Measurements from ENCODE around the gene SPRR2E.
"Not testable (repeated sequence)": the region's sequence is repeated elsewhere in the genome, so short reads cannot be mapped to it uniquely, and the experiment has no call there.

SPRR2E gene

DNA sequence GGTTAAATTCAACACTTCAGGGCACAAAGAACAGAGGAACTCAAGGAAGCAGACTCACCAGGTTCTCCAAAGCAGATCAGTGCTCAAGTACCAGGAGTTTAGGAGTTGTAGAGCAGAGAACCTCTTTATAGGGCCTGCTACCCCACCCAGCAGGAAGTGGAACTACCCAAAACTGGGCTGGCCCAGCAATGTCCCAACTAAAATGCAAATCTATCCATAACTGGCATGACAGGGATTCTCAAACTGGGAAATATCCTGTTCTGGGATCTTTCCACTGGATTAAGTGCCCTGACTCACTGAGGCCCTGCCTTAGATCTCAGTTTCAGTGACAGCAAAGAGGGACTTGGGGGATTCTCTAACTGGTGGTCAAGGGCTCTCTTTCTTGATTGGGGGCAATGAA, at the start of gene SPRR2E:
SPRR2E (minus strand) TSS at position 101 of the 400 bp plus-strand sequence. CDS start 775 bp downstream, outside the sequence.
- DNase-seq, result no peak

GRCh38 chr1:153141377-153141776, 47.1 kb upstream of the SPRR2E start:
- no peak for DNase-seq

DNA sequence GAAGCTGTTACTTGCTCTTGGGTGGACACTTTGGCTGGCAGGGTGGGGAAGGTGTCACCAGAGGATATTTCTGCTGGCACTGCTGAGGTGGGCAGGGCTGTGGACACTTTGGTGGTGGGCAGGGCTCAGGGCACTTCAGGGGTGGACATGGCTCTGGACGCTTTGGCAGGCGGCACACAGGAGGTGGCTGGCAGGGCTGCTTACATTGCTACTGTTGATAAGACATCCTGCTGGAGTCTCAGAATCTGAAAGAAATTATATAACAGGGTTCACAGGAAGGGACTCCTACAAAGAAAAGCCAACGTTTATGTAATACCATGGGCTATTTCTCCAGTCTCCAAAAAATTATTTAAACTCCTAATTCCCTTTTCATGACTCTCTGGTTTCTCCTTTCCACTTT, 46.2 kb upstream of the SPRR2E start:
- DNase-seq, result no peak

DNA sequence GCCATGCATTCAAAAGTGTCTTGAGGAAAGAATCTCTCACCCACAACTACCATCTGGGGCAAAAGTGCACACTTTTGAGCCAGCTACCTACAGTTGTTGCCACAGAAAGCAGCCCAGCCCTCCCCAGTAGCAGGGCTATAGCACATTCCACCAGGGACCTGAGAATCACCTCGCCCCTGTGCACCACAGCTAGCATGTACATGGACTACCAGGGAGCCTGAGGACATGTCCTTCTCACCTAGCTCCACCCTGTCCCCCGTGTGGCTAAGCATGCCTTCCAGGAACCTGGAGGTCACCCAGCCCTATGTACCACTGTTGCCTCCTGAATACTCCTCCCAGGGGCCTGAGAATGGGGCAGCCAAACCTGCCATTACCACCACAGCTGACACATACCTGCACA, 39.4 kb upstream of the SPRR2E start:
- DNase-seq, result no peak

DNA sequence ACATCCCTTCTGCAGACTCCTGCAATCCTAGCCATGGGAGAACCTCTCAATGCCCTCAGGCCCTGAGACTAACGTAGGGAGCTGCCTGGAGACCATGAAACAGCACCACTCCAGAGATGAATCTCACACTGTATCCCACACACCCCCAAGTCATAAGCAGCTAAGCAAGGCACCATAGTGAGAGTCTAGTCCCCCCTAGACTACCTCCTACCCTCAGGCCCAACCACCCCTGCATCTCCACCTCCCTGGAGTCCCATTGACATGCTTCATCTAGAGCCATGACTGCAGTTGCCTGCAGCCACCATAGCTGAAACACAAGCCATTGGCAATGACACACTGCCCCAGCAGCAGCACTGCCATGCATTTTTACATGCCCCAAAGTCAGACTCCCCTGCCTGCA, 38.9 kb upstream of the SPRR2E start:
- DNase-seq, result no peak

DNA sequence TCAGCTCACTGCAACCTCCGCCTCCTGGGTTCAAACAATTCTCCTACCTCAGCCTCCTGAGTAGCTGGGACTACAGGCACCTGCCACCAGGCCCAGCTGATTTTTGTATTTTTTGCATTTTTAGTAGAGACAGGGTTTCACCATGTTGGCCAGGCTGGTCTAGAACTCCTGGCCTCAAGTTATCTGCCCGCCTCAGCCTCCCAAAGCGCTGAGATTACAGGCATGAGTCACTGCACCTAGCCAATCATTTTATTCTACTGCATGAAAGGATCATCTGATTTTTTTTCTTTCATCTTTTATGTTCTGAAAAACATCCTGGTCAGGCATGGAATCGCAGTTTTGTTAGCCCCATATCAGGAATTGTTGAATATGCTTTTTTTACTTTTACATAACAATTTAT, 34.4 kb upstream of the SPRR2E start:
- not testable (repeated sequence) for DNase-seq

DNA sequence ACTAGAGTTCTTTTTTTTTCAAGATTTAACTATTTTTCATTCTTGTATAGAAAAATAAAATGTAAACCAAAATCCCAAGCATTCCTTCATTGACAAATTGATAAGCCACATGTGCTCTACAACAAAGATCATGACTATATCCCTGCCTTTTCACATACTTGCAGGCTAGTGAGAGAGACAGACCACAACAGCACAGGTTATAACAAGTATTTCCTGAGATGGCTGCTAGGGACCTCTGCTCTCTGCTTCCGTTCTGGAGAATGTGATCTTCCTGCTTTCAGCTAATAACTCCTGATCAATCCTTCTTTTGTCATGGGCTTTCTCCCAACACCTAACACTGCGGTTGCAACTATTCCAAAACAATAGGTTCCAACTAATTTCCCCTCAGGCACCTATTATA, 33.0 kb upstream of the SPRR2E start:
- DNase-seq, result no peak

DNA sequence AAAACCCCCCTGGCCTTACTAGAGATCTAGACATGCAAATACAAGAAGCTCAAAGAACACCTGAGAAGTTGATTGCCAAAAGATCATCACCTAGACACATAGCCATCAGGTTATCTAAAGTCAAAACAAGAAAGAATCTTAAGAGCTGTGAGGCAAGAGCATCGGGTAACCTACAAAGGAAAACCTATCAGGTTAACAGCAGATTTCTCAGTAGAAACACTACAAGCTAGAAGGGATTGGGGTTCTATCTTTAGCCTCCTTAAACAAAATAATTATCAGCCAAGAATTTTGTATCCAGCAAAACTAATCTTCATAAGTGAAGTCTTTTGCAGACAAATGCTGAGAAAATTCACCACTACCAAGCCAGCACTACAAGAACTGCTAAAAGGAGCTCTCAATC, 31.2 kb upstream of the SPRR2E start:
- DNase-seq, result no peak

DNA sequence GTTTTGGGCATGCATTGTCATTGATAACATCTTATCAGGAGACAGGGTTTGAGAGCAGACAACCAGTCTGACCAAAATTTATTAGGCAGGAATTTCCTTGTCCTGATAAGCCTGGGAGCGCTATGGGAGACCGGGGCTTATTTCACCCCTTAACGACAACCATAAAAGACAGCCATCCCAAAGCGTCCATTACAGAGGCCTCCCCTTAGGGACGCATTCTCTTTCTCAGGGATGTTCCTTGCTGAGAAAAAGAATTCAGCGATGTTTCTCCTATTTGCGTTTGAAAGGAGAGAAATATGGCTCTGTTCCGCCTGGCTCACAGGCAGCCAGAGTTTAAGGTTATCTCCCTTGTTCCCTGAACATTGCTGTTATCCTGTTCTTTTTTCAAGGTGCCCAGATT, 29.5 kb upstream of the SPRR2E start:
- DNase-seq, result not testable (repeated sequence)

- DNase-seq, result no peak
Measured at GRCh38 chr1:153122831-153123421, 28.6 kb upstream of the SPRR2E start.

DNA sequence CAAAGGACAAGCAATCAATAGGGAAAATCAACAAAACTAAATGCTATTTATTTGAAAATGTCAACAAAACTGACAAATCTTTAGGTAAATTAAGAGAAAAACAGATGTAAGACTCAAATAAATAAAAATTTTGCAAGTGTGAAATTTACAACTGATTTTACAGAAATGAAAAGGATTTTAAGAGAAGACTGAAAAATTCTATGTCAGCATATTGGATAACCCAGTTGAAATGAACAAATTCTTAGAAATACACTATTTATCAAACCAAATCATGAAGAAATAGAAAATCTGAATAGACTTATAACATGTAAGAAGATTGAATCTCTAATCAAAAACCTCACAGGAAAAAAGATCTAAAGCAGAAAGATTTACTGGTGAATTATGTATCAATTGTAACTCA, 26.6 kb upstream of the SPRR2E start:
- DNase-seq, result no peak

DNA sequence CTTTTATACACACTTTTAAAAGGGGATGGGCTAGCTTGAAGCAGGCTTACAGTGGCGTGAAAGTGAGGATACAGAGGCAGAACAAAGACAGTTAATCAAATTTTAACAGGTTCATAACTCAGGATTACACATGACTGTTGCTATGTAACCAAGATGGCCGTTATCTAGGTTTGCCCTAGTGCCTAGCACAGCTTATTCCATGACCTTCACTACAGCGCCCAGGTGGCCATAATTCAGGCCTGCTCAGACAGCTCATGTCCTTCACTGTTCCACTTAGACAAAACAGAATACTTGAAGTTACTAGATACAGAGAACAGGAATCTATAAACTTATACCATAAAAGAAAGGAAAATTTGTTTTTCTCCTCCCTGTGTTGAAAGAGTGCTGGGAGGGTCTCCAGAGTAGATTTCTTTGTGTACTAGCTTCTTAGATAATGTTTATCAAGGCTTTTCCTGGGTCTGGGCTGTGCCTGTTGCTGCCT, 25.2 kb upstream of the SPRR2E start:
- DNase-seq, result no peak

- not testable (repeated sequence) for DNase-seq
Measured at GRCh38 chr1:153115264-153115663, 20.9 kb upstream of the SPRR2E start.

GRCh38 chr1:153113416-153113815, 19.1 kb upstream of the SPRR2E start, which contains the start of gene SPRR2F:
Gene SPRR2F, minus strand, starts transcription at chr1:153113516. Its CDS starts 783 bp downstream, at chr1:153112733.
- DNase-seq, result no peak

- DNase-seq, result not testable (repeated sequence)
Measured at GRCh38 chr1:153112454-153112853, 18.1 kb upstream of the SPRR2E start.

- DNase-seq, result peak; percentile 44
Measured at GRCh38 chr1:153100245-153100644, 5.9 kb upstream of the SPRR2E start.

- no peak for DNase-seq
Measured at GRCh38 chr1:153099461-153100045, 5.2 kb upstream of the SPRR2E start.

DNA sequence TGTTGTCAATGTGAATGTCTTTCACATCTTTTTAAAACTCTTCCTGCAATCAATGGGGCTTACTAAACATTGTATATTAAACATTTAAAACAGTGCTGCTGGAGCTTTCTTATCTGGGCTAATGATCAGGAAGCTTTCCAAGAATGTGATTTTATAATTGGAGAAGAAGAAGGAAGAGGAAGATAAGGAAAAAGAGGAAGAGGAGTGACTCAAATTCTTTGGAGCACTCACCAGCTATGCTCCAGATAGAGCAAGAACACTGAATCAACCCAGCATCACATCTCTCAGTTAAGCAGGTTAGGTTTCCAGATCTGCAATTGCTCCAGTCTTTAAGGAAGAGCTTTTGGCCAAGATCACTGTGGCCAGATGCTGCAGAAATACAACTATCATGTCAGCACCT, 1.4 kb upstream of the SPRR2E start:
- DNase-seq, result no peak

DNA sequence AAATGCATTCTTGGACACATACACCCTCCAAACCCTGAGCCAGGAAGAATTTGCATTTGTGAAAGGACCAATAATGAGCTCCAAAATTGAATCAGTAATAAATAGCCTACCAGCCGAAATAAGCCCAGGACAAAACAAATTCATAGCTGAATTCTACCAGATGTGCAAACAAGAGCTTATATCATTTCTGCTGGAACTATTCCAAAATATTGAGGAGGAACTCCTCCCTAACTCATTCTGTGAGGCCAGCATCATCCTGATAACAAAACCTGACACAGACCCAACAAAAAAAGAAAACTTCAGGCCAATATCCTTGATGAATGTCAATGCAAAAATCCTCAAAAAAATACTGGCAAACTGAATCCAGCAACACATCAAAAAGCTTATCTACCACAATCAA, 6.7 kb downstream of the SPRR2E start:
- DNase-seq, result no peak

DNA sequence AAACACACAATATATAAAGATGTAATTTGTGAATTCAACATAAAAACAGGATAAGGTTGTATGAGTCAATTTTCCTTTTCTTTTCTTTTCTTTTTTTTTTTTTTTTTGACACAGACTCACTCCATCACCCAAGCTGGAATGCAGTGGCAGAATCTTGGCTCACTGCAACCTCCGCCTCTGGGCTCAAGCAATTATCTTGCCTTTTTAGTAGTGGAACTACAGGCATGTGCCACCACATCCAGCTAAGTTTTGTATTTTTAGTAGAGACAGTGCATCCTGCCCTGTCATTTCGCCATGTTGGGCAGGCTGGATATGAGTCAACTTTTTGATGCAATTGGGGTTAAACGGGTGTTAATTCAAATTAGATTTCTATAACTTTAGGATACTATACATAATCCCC, 12.6 kb downstream of the SPRR2E start:
- no peak for DNase-seq

DNA sequence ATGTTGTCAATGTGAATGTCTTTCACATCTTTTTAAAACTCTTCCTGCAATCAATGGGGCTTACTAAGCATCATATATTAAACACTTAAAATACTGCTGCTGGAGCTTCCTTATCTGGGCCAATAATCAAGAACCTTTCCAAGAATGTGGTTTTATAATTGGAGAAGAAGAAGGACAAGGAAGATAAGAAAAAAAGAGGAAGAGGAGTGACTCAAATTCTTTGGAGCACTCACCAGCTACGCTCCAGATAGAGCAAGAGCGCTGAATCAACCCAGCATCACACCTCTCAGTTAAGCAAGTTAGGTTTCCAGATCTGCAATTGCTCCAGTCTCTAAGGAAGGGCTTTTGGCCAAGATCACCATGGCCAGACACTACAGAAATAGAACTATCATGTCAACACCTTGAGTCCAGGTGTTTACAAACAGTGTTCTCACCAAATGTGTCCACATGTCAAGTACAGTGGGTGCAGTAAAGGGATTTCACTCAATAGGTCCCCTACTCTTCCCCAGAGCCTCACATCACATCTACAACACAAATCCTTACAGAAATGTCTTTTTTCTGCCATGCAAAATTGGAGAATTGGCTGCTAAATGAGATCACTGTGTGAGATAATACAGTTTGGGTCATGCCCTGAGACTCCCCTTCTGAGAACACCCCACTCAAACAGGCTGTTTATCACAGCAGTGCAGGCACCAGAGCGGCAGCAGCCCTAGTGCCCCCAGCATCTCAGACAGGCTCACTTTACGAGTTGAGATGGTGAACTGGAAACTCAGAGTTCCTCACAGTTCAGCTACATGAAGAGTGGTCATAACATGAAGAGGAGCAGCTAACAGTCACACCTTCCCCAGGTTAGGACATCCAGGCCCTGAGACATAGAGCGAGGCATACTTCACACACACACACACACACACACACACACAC, 21.3 kb downstream of the SPRR2E start:
- no peak for DNase-seq

- DNase-seq, result no peak
Measured at GRCh38 chr1:153071511-153071910, 22.8 kb downstream of the SPRR2E start, which contains the start of gene SPRR2B. Gene SPRR2B, minus strand, starts transcription at chr1:153071611. Its CDS starts 772 bp downstream, at chr1:153070839.

DNA sequence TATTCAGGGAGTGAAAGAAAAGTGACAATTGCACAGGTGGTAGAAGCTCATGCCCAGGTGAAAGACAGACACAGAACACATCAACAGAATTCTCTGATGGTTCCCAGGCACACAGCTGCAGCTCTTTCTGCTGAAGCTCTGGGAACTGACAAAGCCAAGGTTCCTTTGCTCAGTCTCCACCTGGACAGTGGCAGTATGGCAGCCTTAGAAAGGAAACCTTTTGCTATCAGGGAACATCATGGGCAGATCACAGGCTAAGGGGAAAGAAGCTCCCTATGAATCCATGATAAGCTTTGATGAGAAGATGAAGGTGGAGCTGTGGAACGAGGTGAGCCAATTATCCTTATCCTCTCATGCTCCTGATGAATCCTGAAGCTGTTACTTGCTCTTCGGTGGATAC, 24.1 kb downstream of the SPRR2E start:
- no peak for DNase-seq

All from EL (cell line).